PFSK-1 (cell line): ENCODE measurements around the gene NRXN3.

Experiments
- FOXP2 ChIP-seq: optimal IDR thresholded peaks from 2 replicates; pipeline ENCODE3; 2011; ENCODE audit warnings: borderline replicate concordance, control low read depth, inconsistent platforms; ENCODE audit not compliant: insufficient read depth; ENCODE audit errors: extremely low read length, extremely low read depth
- POLR2AphosphoS5 ChIP-seq: IDR thresholded peaks from 2 replicates; pipeline ENCODE4 v1.6.1; 2012; ENCODE audit warnings: low read depth, mild to moderate bottlenecking, control low read depth, low read length, moderate library complexity
- SIN3A ChIP-seq: IDR thresholded peaks from 2 replicates; pipeline ENCODE4 v1.6.1; 2012; ENCODE audit warnings: mild to moderate bottlenecking, low read length, moderate library complexity, borderline replicate concordance; ENCODE audit not compliant: insufficient read depth
- TAF1 ChIP-seq: IDR thresholded peaks from 2 replicates; pipeline ENCODE4 v1.6.1; 2012; ENCODE audit warnings: low read length, control low read depth, borderline replicate concordance; ENCODE audit not compliant: insufficient read depth
- TF ChIP-seq, protein P1 (sequence below), 2 experiments: IDR thresholded peaks; 2 replicates each; pipeline versions ENCODE4 v1.6.1 to v1.8.0; 2011 to 2012; ENCODE audit warnings: low read depth in 2 of 2, low read length in 2 of 2, control low read depth in 1 of 2, inconsistent platforms in 1 of 2, mild to moderate bottlenecking in 1 of 2, moderate library complexity in 1 of 2; ENCODE audit not compliant: insufficient read depth in 1 of 2

NRXN3 gene

DNA sequence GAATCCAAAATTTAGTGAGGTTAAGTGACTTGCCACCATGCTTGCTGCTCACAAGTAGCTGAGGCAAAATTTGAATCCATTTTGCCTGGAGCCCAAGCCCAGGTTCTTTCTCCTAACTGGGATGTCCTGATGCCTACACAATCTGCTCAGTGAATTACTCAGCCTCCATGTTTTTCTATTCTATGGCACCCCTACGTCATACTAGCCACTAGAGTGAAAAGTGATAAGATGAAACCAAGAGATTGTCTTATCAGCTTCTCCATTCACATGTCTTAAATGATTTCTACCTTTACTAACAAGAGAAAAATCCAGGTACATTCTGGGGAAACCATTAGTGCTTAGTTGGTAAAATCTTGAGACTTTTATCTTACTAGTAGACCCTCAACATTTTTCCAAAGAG, 1321.0 kb downstream of the NRXN3 start:
- TF ChIP-seq, protein P1, sequence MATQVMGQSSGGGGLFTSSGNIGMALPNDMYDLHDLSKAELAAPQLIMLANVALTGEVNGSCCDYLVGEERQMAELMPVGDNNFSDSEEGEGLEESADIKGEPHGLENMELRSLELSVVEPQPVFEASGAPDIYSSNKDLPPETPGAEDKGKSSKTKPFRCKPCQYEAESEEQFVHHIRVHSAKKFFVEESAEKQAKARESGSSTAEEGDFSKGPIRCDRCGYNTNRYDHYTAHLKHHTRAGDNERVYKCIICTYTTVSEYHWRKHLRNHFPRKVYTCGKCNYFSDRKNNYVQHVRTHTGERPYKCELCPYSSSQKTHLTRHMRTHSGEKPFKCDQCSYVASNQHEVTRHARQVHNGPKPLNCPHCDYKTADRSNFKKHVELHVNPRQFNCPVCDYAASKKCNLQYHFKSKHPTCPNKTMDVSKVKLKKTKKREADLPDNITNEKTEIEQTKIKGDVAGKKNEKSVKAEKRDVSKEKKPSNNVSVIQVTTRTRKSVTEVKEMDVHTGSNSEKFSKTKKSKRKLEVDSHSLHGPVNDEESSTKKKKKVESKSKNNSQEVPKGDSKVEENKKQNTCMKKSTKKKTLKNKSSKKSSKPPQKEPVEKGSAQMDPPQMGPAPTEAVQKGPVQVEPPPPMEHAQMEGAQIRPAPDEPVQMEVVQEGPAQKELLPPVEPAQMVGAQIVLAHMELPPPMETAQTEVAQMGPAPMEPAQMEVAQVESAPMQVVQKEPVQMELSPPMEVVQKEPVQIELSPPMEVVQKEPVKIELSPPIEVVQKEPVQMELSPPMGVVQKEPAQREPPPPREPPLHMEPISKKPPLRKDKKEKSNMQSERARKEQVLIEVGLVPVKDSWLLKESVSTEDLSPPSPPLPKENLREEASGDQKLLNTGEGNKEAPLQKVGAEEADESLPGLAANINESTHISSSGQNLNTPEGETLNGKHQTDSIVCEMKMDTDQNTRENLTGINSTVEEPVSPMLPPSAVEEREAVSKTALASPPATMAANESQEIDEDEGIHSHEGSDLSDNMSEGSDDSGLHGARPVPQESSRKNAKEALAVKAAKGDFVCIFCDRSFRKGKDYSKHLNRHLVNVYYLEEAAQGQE (IDR thresholded peaks at IDR 0.05; ENCODE audit: insufficient read depth in 1 of 2, low read depth in 2 of 2, low read length in 2 of 2), result no peak
- TF ChIP-seq SIN3A (no peak), TAF1 (no peak), POLR2AphosphoS5 (no peak), FOXP2 (no peak)

DNA sequence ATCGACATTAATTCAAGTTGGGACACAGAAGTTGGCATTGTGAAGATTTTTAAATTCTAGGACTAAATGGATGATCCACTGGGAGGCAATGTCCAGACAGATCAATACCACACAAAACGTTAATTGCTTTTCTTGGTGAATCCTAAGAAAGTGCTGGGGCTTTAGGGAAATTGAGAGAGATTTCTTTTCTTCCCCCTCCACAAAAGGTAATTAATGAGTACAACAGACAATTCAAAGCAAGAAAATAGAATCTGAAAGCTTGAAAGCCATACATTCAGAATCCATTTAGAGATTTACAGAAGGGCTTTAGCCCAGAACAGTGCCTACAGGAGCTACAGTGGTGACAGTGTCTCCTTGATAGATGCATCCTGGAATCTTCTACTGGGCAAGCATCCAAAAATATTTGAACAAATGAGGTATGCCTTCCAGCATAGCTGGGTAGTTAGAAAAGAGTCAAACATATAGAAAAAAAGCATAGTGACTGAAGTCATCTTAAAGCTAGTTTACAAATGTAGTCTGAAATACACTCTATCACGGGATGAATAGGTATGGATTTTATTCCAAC, 1323.0 kb downstream of the NRXN3 start:
- TF ChIP-seq POLR2AphosphoS5 (no peak), SIN3A (no peak)
- TF ChIP-seq, protein P1 (IDR thresholded peaks at IDR 0.05; ENCODE audit: insufficient read depth in 1 of 2, low read depth in 2 of 2, low read length in 2 of 2), result no peak

DNA sequence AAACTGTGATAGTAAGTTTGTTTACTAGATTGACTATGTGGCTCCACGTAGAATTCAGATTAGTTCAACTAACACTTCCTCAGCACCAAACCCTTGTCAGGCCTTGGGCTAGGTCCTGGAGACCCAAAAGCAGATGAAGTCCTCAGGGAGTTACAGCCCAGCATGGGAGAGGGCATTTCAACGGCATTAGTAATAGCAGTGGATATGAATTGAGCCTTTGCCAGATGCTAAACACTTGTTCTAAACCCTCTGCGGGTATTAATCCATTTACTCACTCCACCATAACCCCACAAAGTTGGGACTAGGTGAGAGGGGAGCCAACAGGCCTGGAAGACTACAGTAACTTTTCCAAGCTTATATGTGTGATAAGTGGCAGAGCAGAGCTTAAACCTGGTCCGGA, 1326.5 kb downstream of the NRXN3 start:
- TF ChIP-seq, protein P1 (IDR thresholded peaks at IDR 0.05; ENCODE audit: insufficient read depth in 1 of 2, low read depth in 2 of 2, low read length in 2 of 2), result no peak
- TF ChIP-seq POLR2AphosphoS5 (no peak), TAF1 (no peak), FOXP2 (no peak), SIN3A (no peak)

DNA sequence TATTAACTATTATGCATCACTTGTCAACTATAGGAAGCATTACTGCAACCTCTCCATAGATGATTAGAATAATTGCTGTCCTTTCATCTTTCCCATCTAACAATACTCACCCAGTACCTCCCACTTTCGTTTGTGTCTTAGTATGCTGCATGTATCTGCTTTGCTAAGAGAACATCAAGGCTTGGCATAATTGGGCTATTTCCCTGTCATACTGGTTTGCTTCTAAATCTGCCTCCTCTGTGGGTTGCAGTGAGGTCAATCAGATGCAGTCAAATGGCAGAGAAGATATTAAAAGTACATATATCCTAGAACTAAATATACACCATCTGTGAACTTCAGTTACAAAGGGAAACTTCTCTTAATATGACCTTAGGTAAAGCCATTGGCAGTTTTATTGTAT, 1330.3 kb downstream of the NRXN3 start:
- TF ChIP-seq POLR2AphosphoS5 (no peak), FOXP2 (no peak), TAF1 (no peak), SIN3A (no peak)
- TF ChIP-seq, protein P1 (IDR thresholded peaks at IDR 0.05; ENCODE audit: insufficient read depth in 1 of 2, low read depth in 2 of 2, low read length in 2 of 2), result no peak

DNA sequence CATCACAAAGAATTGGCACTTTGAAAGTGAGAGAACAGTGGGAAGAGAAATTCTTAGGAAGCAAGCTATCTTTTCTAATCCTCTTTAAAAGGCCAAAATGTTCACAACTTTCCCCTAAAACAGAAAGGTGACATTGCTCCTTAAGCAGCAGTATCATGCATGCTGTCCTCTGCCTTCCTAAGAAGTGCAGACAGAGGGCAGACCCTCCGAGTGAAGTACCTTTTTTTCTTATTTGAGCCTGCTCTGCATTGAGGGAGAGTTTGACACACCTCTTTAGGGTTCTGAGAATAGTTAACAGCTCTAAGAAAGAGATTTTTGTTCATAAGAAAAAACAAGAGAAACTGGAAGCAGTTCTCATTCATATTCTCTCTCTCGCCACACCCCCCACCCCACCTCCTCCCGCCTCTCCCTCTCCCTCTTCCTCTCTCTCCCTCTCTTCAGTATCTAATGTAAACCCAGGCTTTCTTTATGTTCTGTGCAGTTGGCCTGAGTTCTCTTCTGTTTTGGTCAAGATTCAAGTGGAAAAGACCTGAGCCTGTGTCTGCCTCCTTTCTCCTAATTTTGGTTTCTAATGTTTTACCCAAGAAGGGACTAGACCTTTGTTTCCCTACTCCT, 1332.1 kb downstream of the NRXN3 start:
- TF ChIP-seq, protein P1 (IDR thresholded peaks at IDR 0.05; ENCODE audit: insufficient read depth in 1 of 2, low read depth in 2 of 2, low read length in 2 of 2), result no peak
